Fibroblast of the aortic adventitia (primary cell): ENCODE results near the gene MCC. TPM values are rescaled to one million over a fixed set of nuclear protein-coding genes. Genes with fewer than 3 reads are reported as not detected.

Experiments
- DNase-seq: peaks from one replicate; pipeline ENCODE4 v3.0.0-alpha.2; 2010; ENCODE audit warnings: low read depth
- H3K4me3 ChIP-seq: 2 replicates; pipeline ENCODE4 v1.5.1; 2011; ENCODE audit warnings: low read depth, mild to moderate bottlenecking, control low read depth, low read length, moderate library complexity
- total RNA-seq: library from RNA; depleted of rRNA; stranded (reverse); fragments of >200 nt; gene quantifications from 2 replicates; pipeline ENCODE4 v1.2.3, GENCODE V29; 2012; ENCODE audit warnings: low replicate concordance
- TF ChIP-seq, protein P1 (sequence below): IDR thresholded peaks from 2 replicates; pipeline ENCODE4 v1.5.1; 2011; ENCODE audit warnings: mild to moderate bottlenecking, low read length, control low read depth, inconsistent platforms; ENCODE audit not compliant: insufficient read depth

The MCC gene
- 58.6 and 62.4 TPM in 2 replicates for total RNA-seq

GRCh38 chr5:113487781-113488644, at the start of gene MCC:
MCC (minus strand) TSS chr5:113488453.
- peak; percentile 86 for DNase-seq
- TF ChIP-seq, protein P1, sequence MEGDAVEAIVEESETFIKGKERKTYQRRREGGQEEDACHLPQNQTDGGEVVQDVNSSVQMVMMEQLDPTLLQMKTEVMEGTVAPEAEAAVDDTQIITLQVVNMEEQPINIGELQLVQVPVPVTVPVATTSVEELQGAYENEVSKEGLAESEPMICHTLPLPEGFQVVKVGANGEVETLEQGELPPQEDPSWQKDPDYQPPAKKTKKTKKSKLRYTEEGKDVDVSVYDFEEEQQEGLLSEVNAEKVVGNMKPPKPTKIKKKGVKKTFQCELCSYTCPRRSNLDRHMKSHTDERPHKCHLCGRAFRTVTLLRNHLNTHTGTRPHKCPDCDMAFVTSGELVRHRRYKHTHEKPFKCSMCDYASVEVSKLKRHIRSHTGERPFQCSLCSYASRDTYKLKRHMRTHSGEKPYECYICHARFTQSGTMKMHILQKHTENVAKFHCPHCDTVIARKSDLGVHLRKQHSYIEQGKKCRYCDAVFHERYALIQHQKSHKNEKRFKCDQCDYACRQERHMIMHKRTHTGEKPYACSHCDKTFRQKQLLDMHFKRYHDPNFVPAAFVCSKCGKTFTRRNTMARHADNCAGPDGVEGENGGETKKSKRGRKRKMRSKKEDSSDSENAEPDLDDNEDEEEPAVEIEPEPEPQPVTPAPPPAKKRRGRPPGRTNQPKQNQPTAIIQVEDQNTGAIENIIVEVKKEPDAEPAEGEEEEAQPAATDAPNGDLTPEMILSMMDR, result no peak
- peak within 1 kb of the TSS; percentile 85 for H3K4me3 ChIP-seq

DNA sequence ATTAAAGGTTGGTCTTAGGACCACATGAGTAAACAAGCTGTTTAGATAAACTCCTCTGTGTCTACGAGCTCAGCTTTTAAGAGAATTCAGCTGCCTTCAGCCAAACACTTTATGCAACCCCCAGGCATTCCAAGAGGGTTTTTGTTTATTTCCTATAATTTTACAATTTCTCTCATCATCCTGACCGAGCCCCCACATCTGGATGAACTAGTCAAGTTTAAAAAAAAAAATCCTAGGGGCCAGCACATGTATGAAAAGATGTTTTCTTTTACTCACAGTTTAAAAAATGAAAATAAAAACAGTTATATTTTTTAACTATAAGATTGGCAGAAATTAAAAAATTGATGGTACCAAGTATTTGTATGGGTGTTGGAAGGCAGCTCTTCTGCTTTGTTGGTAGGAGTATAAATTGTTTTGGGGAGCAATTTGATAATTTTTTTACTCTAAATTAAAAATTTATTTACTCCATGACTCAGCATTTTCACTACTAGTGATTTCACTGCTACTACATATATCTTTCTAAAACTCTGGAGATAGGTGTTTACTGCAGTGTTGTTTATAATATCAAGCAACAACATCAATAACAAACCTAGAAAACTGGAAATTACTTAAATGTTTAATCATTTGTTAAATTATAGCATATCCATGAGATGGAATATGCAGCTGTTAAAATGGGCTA, 43.4 kb upstream of the MCC start:
- no peak for DNase-seq
- TF ChIP-seq, protein P1, result no peak
- H3K4me3 ChIP-seq, result no peak overlapping the region

- TF ChIP-seq, protein P1, result no peak
- no peak for DNase-seq
- H3K4me3 ChIP-seq, result no peak overlapping the region
These were observed 39.5 kb upstream of the MCC start for GRCh38 chr5:113527746-113528145.

DNA sequence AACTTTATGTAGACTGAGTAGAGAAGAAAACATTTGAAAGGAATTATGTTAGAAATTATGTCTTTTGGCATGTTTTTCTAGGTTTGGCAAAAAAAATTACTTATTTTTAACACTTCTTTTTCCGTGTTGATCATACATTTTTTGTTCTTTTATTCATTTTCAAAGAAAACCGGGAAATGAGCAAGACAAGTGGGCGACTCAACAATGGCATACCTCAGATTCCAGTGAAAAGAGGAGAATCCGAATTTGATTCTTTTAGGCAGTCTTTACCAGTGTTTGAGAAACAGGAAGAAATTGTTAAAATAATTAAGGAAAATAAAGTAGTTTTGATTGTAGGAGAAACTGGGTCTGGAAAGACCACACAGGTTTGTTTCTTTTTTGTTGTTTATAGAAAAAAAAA, 38.2 kb upstream of the MCC start:
- TF ChIP-seq, protein P1, result no peak

GRCh38 chr5:113524927-113525326, 36.7 kb upstream of the MCC start:
- no peak for DNase-seq
- TF ChIP-seq, protein P1, result no peak
- H3K4me3 ChIP-seq, result no peak overlapping the region

More for the DNA sequence above, 38.2 kb upstream of the MCC start:
- no peak for DNase-seq
- no peak overlapping the region for H3K4me3 ChIP-seq

GRCh38 chr5:113523168-113523567, 34.9 kb upstream of the MCC start:
- TF ChIP-seq, protein P1, result no peak
- no peak for DNase-seq
- H3K4me3 ChIP-seq, result no peak overlapping the region
